Right renal pelvis (tissue), 4 donors: Measurements from ENCODE around the gene HTR3E. TPM values are rescaled to one million over a fixed set of nuclear protein-coding genes. Genes with fewer than 3 reads are reported as not detected.
A peak's percentile ranks its signal among the peaks of the same experiment; 100 is the strongest.
"Not testable (repeated sequence)": the region's sequence is repeated elsewhere in the genome, so short reads cannot be mapped to it uniquely, and the experiment has no call there.

Source experiments
- DNase-seq, 4 donors: peaks; one replicate each; pipeline ENCODE4 v3.0.0-alpha.2; 2013; ENCODE audit warnings: low read depth in 4 of 4, low spot score in 3 of 4, missing footprints in 1 of 4
- polyA plus RNA-seq, 4 donors: library from polyadenylated mRNA; unstranded; fragments of 120-200 nt; gene quantifications; one replicate each; pipeline ENCODE4 v1.2.1, GENCODE V29; 2013; ENCODE audit not compliant: insufficient read length in 4 of 4

The HTR3E gene
- polyA plus RNA-seq, 4 donors, result 0.04 to 0.19 TPM; not detected in 2

DNA sequence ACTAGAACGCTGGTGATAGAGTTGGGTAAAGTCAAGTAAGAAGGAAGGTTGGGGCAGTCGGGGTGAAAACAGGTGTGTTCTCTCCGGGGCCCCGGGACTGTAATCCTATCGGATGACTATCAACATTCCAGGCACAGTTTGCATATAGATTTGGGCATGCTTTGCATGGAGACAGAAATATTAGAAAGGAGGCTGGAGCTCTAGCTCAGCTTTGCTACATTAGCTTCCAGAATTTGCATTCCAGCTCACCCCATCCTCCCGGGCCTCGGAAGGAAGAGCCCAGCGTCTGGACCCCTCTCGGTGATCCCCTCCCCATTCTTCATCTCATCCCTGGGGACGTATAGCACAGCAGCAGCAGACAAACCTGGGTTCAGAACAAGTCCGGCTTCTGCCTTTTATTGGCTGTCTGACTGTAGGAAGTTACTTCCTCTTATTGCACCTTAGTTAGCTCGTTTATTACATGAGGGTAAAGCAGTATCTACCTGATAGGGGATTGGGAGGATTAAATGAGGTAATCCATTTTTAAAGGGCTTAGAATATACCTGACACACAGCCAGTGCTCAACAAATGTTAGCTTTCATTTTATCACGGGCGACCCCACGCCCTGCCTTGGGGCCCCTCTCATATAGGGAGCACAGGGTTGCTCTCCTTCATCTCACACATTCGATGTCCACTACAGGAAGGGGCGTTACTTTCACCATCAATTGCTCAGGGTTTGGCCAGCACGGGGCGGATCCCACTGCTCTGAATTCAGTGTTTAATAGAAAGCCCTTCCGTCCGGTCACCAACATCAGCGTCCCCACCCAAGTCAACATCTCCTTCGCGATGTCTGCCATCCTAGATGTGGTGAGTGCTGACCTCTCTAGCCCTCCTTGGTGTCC lies 3.2 kb downstream of the HTR3E start:
- DNase-seq, result no peak

DNA sequence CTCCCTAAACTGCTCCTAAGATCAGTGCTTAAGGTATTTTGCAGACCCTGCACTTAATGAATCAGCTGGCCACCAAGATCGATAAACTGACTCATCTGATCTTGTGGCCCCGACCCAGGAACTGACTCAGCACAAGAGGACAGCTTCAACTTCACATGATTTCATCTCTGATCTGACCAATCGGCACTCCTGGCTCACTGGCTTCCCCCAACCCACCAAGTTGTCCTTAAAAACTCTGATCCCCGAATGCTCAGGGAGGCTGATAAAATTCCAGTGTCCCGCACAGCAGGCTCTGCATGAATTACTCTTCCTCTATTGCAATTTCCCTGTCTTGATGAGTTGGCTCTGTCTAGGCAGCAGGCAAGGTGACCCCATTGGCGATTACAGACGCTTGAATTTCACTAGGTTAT lies 13.5 kb downstream of the HTR3E start:
- no peak for DNase-seq

DNA sequence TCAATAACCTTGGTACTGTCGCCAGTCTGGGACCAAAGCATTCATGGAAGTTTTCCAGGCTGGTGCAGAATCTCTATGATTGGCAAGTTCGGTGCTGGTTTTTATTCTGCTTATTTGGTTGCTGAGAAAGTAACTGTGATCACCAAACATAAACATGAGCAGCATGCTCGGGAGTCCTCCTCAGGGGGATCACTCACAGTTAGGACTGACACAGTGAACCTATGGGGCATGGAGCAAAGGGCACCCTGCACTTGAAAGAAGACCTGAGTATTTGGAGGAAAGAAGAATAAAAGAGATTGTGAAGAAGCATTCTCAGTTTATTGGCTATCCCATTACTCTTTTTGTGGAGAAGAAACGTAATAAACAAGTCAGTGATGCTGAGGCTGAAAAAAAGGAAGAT lies 19.2 kb downstream of the HTR3E start:
- DNase-seq, result no peak

DNA sequence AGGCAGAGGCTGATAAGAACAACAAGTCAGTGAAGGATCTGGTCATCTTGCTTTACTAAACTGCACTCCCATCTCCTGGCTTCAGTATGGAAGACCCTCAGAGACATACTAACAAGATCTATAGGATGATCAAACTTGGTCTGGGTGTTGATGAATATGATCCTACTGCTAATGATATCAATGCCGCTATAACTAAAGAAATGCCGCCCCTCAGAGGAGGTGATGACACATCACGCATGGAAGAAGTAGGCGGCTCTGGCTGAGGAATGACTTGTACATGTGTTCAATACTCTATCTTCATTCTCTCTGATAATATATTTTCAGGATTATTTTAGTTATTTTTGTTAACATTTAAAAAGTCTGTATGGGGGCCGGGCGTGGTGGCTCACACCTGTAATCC lies 20.8 kb downstream of the HTR3E start:
- no peak for DNase-seq

DNA sequence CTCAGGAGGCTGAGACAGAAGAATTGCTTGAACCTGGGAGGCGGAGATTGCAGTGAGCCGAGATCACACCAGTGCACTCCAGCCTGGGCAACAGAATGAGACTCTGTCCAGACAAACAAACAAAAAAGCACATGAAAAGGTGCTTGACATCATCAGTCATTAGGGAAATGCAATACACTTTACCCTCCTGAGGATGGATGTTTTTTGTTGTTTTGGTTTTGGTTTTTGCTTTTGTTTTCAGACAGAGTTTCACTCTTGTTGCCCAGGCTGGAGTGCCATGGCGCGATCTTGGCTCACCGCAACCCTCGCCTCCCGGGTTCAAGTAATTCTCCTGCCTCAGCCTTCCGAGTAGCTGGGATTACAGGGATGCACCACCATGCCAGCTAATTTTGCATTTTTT lies 24.2 kb downstream of the HTR3E start:
- DNase-seq, result not testable (repeated sequence)

DNA sequence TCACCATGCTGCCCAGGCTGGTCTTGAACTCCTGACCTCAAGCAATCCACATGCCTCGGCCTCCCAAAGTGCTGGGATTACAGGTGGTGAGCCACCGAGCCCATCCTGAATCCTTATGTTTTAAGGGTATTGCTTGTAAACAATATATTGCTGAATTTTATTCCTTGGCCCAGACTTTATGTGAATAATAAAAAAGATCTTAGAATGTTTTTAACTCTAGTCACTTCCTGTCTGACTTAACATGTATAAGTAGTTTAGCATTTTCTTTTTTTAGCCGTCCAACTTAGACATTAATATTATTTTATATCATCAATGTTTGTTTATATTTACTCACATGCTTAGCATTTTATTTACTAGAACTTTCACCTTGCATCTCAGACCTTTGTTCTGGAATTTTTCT lies 29.1 kb downstream of the HTR3E start:
- DNase-seq, result no peak

DNA sequence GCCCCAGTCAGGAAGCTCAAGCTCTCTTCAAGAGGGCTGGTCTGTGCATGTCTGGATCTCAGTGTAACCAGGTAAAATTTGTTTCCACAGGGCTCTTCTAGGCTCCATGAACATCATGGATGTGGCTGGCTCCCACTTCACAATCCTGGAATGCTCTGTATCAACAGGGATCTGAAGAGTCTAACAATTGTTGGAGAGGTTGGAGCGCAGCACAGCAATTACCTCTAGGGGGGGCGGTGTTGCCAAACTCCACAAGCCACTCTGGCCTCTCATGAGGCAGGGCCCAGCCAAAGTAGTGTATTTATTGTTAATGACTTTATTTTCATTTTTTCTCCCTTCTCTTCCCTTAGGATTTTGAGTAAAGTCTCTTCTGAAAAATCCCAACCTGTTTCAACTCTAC lies 32.1 kb downstream of the HTR3E start:
- DNase-seq, result no peak

DNA sequence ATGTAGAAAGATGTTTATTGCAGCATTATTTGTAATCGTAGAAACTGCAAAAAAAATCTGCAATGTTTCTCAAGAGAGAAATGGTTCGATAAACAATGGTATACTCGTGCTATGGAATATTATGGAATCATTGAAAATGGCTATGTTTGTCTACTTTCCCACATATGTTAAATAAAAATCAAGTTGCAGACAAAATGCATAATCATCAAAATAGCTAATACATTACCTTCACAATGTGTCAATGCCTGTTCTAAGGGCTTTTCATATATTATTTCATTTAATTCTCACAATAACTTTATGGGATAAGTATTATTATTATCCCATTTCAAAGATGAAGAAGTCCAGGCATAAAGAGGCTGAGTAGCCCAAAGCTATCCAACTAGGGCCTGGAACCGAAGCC lies 36.1 kb downstream of the HTR3E start:
- no peak for DNase-seq

DNA sequence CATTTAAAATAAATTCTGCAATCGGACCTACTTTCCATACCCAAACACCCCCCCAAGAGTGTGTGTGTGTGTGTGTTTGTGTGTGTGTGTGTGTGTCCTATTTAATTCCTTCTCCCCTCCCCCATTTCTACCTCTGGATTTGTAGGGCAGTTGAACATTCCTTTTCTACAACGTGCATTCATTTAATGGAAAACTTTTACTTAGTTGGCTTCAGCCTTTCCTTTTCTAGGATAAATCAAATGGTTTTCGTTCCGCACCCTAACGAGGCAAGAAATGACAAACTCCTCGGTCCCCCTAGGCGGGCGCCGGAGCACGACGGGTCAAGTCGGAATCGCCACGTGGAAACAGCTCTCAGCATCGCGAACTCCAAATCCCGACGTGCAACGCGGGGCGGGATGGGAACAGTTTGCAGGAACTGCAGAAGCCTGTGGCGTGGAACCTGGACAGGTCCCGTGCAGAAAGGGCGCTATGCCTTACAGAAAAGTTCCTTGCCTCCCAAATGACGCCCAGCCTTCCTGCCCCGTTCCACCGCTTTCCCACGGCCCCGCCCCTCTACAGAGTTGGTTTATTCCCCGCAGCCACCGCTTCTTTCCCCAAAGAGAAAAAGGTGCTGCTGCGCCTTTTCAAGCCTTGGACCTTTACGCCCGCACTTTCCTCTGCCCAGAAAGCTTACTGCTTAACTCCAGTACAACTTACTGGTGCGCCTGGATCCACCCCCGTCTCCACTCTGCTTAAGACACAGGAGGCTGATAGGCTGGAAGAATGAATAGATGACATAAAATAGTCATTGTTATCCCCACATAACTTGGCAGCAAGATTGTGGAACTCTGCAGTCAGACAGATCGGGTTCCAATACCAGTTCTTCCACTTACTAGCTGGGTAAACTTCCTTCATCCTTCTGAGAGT lies 37.2 kb downstream of the HTR3E start:
- peak in 1 of 4 donors; percentile 71 for DNase-seq

DNA sequence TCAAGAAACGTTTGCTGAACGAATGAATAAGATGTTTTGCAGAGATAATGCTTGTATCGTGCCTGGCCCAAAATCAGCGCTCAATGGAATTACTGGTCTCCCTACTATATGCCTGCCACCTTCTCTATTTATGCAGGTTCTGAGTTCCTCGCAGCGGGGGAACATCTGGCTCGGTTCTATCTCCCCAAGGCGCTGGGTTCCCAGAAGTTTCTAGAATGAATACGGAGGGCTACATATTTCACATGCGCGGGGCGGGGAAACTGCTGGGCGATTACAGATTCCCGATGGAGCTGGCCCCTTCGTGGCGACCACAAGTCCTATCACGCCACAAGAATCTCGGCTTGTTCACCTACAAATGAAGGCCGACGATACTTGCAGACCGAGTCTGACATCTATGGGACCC lies 37.9 kb downstream of the HTR3E start:
- no peak for DNase-seq

DNA sequence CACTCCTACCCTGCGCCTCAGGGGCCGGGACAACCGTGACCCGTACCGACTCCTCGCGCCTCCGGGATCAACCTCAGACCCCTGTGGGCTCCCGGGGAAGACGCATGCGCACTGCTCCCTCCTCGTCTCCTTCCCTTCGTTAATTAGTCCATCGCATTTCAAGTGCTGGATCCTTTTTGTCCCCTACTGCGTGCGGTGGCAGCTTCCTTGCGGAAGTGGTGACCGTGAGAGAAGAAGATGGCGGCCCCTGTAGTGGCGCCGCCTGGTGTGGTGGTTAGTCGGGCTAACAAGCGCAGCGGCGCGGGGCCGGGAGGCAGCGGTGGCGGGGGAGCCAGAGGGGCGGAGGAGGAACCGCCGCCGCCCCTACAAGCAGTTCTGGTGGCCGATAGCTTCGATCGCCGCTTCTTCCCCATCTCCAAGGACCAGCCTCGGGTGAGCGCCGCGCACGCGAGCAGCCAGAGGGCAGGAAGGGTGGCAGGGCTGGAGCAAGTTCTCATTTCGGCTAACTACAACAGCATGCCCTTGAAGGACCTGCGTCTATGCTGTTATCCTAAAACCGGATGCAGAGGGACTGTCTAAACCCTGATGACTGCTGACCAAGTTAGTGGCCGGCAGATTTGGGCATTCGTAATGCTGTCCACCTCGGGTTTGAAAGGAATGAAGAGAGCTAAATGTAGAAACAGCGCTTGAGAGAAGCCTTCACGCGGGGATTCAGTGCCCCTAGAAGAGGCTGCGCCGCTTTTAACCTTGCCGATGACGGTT lies 38.5 kb downstream of the HTR3E start, which contains the start of gene EIF2B5:
TSS of gene EIF2B5 (plus strand) at position 210 of the 762 bp plus-strand sequence. CDS start at position 238, 28 bp downstream.
- peak in 3 of 4 donors; percentile 86 to 92 (median 90) for DNase-seq

DNA sequence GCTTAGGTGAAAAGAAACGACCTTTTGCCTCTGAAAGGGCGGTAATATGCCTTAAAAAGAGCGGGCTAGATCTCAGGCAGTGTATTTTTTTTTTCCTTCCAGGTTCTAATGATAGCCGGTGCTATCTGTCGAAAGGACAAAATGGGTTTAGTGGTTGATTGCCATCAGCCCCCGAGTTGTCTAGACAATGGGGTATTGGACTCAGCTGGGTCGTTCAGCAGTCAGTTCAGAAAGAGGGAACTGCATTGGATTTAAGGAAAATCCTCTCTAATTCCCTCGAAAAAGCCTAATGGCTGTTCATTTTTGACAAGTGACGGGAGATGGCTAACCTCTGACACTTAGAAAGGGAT lies 39.0 kb downstream of the HTR3E start:
- no peak for DNase-seq

DNA sequence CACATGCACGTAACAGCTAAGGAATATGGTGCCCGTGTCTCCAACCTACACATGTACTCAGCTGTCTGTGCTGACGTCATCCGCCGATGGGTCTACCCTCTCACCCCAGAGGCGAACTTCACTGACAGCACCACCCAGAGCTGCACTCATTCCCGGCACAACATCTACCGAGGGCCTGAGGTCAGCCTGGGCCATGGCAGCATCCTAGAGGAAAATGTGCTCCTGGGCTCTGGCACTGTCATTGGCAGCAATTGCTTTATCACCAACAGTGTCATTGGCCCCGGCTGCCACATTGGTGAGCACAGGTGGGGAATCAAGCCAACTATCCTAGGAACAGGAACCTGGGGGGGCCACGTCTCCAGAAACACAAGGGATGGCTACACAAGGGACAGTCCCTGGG lies 43.6 kb downstream of the HTR3E start:
- no peak for DNase-seq

DNA sequence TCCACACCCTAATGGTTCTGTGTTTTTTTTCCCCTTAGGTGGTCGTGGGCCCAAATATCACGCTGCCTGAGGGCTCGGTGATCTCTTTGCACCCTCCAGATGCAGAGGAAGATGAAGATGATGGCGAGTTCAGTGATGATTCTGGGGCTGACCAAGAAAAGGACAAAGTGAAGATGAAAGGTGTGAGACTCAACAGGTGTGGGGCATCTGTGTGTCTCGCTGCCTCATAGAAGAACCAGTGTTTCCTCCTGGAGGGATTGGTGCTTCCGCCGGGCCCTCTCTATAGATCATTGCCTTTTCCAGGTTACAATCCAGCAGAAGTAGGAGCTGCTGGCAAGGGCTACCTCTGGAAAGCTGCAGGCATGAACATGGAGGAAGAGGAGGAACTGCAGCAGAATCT lies 45.3 kb downstream of the HTR3E start:
- DNase-seq, result no peak

DNA sequence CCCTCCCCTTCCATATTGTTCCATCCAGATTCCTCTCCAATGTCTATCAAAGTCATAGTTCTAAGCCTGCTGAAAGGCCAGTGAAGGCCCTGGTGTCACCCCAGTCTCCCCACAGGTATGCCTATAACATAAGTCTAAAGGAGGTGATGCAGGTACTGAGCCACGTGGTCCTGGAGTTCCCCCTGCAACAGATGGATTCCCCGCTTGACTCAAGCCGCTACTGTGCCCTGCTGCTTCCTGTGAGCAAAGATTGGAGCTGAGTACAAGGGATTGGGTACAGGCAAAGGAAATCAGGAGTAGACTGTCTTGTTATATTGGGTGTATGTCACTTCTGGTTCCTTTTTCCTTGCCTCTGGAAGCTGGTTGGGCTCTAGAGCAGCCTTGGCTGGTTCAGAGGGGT lies 46.5 kb downstream of the HTR3E start:
- no peak for DNase-seq

DNA sequence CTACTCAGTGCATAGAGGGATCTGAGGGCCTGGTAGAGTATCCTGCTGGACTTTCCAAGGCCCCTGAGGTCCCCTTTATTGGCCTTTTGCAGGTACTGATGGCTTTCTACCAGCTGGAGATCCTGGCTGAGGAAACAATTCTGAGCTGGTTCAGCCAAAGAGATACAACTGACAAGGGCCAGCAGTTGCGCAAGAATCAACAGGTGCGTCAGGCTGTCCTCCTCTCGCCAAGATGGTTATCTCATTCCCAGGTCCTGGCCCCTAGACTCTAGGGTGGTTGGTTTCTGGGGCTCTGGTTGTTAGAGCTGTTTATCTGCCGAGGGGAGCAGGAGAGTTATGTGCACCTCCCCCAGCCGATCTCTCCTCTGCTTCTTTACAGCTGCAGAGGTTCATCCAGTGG lies 47.6 kb downstream of the HTR3E start:
- DNase-seq, result no peak

DNA sequence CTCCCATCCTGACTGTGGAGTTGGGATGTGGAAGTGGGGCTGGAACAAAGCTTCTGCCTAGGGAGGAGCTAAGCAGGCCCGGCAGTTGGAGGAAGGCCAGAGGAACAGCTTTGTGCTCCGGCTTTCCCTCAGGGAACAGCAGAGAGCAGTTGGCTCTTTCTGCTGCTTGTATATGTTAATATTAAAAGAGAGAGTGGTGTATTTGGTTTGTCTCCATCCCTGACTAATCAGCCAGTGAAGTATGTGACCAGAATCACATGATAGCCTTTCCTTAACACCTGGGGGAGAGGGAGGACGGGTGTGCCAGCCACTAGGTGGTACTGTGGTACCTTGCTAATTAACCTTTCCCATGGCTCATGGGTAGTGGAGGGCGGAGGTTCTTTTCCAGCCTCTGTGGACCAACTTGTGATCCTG lies 48.3 kb downstream of the HTR3E start:
- DNase-seq, result no peak

DNA sequence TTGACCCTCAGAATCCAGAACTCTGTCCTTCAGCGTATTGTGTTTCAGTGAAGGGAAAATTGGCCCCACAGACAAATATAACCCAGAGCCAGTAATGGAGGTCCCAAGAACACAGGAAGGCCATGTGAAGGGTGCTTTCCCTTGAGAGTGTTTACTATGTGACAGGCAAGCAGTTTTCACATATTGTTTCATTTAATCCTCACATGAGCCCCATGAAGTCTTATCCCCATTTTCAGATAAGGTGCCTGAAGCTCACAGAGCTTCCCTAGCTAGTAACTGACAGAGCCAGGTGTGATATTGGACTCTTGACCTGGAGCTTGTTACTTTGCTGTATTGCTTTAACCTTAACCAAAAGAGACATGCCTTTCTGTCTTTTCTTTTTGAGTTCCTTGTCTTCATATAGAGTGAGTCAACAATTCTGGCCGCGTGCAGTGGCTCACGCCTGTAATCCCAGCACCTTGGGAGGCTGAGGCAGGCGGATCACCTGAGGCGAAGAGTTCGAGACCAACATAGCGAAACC lies 48.9 kb downstream of the HTR3E start:
- no peak for DNase-seq

DNA sequence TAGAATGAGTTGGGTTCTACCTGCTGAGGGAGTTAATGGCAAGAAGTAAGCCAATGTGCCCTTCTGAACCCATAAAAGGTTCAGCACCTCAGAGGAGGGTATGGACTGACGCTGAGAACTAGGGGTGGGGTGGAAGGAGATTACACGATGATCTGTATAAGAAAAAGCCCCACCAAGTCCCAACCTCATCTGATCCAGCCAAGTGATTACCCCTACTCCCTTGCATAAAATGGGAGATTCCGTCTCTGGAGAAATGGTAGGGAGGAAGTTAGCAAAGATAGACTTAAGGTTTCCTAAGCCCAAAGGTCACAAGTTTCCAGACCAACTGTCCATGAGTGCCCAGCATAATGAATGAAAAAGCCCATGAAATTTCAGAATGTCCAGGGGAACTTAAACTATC lies 51.2 kb downstream of the HTR3E start:
- no peak for DNase-seq

DNA sequence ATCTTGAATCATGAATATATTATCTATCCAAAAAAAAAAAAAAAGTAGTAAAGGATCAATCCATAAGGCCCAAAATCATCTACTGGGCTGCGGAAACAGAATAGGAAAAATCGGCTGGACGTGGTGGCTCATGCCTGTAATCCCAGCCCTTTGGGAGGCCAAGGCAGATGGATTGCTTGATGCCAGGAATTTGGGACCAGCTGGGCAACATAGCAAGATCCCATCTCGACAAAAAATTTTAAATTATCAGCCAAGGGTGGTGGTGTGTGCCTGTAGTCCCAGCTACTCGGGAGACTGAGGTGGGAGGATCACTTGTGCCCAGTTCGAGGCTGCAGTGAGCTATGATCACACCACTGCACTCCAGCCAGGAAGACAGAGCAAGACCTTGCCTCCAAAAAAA lies 52.3 kb downstream of the HTR3E start:
- DNase-seq, result no peak

DNA sequence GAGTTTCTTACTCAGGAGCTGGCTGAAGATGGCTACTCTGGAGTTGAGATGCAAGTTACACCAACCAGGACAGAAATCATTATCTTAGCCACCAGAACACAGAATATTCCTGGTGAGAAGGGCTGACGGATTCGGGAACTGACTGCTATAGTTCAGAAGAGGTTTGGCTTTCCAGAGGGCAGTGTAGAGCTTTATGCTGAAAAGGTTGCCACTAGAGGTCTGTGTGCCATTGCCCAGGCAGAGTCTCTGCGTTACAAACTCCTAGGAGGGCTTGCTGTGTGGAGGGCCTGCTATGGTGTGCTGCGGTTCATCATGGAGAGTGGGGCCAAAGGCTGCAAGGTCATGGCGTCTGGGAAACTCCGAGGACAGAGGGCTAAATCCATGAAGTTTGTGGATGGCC lies 52.9 kb downstream of the HTR3E start:
- DNase-seq, result not testable (repeated sequence)
